SK-N-MC (cell line): ENCODE data around the gene ZFP92.

Experiments used
- EZH2 ChIP-seq: fragments of 200-600 bp; sonication (generic); IDR thresholded peaks from one replicate; pipeline ENCODE4 v1.6.1; 2017; ENCODE audit warnings: antibody characterized with exemption
- FOXP2 ChIP-seq: optimal IDR thresholded peaks from 2 replicates; pipeline ENCODE3; 2011; ENCODE audit warnings: mild to moderate bottlenecking, moderate library complexity; ENCODE audit not compliant: insufficient read depth; ENCODE audit errors: extremely low read length, control extremely low read depth
- POLR2AphosphoS5 ChIP-seq: IDR thresholded peaks from 2 replicates; pipeline ENCODE4 v1.6.1; 2012; ENCODE audit warnings: mild to moderate bottlenecking, low read depth, low read length, borderline replicate concordance

DNA sequence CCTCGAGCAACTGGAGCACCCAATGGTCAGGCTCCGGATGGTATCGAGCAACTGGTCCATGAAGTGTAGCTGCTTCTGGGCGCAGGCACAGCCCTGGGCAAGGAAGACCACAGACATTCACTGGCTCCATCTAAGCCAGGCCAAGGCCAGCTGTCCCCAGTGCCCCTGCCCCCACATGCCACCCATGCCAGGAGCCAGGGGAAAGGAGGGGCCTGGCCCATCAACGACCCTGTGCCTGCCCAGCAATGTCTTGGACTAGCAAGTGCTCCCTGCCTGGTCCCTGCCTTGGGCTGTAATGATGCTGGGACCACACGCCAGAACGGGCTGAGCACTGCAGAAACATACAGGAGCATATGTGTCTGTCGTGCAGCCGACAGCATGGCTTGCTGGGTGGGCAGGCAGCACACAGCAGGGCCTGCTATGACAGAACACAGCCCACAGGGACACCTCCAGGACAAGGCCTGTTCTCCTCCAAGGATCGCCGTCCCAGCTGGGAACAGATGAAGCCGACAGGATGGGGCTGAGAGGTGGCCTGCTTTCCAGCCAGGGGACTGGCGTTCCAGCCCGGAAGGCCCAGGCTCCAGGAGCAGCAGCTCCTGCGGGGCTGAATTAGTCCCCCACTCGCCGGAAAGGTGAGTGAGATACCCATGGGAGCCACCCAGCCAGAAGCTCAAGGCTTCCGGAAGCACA is 46.0 kb downstream of the ZFP92 start:
- TF ChIP-seq EZH2 = no peak
- TF ChIP-seq POLR2AphosphoS5 = no peak
- TF ChIP-seq FOXP2 = no peak
